IMR-90 (cell line): ENCODE data around the gene ARMC5. TPM values are rescaled to one million over a fixed set of nuclear protein-coding genes. Genes with fewer than 3 reads are reported as not detected.

Experiments used
- ATAC-seq: fragments of 200-7000 bp; cut with Tn5 transposase; 2 replicates; pipeline ENCODE4 v1.9.1; 2020; ENCODE audit warnings: low read depth, mild to moderate bottlenecking, moderate library complexity
- BruUV-seq: library from RNA; stranded (reverse); fragments of 400-500 nt; replicated peaks from 2 replicates; lab custom pipeline; 2021; lab: Mats Ljungman, UMichigan
- CTCF ChIA-PET: fragments of 300-600 bp; formaldehyde crosslinking; extraction: SDS; loops from one replicate; lab custom pipeline; 2021; ENCODE audit warnings: antibody characterized with exemption; lab: Yijun Ruan, JAX
- POLR2A ChIA-PET: fragments of 300-600 bp; sonication (Branson Sonifier 250); formaldehyde crosslinking; loops from one replicate; lab custom pipeline; 2022; ENCODE audit warnings: antibody characterized with exemption; ENCODE audit not compliant: unreplicated experiment; lab: Charles Lee
- DNase-seq: peaks from one replicate; pipeline ENCODE4 v3.0.0; 2013
- H2AFZ ChIP-seq: replicated peaks from 2 replicates; pipeline ENCODE3; 2013; ENCODE audit warnings: low read length, mild to moderate bottlenecking; ENCODE audit not compliant: poor library complexity
- H2AK5ac ChIP-seq: 2 replicates; pipeline ENCODE4 v1.6.1; 2013; ENCODE audit warnings: low read depth, low read length, inconsistent platforms
- H2AK9ac ChIP-seq: replicated peaks from 2 replicates; pipeline ENCODE3; 2013; ENCODE audit warnings: mild to moderate bottlenecking, low read depth, low read length, moderate library complexity; ENCODE audit not compliant: poor library complexity
- H2BK120ac ChIP-seq: 2 replicates; pipeline ENCODE4 v1.6.1; 2013; ENCODE audit warnings: low read depth, low read length, inconsistent platforms
- H2BK15ac ChIP-seq: 3 replicates; pipeline ENCODE4 v1.6.1; 2013; ENCODE audit warnings: low read depth, low read length, inconsistent platforms
- H2BK20ac ChIP-seq: 2 replicates; pipeline ENCODE4 v1.6.1; 2013; ENCODE audit warnings: low read depth, mild to moderate bottlenecking, inconsistent platforms, low read length, moderate library complexity
- H2BK5ac ChIP-seq: 2 replicates; pipeline ENCODE4 v1.6.1; 2013; ENCODE audit warnings: mild to moderate bottlenecking, low read depth, low read length, inconsistent platforms; ENCODE audit not compliant: poor library complexity, severe bottlenecking
- H3K14ac ChIP-seq: replicated peaks from 2 replicates; pipeline ENCODE4 v1.6.1; 2013; ENCODE audit warnings: low read depth, low read length, inconsistent platforms
- H3K18ac ChIP-seq: 2 replicates; pipeline ENCODE4 v1.6.1; 2013; ENCODE audit warnings: low read depth, low read length, control low read depth
- H3K23ac ChIP-seq: 2 replicates; pipeline ENCODE4 v1.6.1; 2013; ENCODE audit warnings: low read depth, low read length, inconsistent platforms
- H3K27ac ChIP-seq: 2 replicates; pipeline ENCODE4 v1.5.1; 2013; ENCODE audit warnings: mild to moderate bottlenecking, control low read depth, low read length; ENCODE audit not compliant: insufficient read depth
- H3K27me3 ChIP-seq: 2 replicates; pipeline ENCODE4 v1.6.1; 2013; ENCODE audit warnings: low read length; ENCODE audit not compliant: control insufficient read depth, insufficient read depth
- H3K36me3 ChIP-seq: 2 replicates; pipeline ENCODE4 v1.6.1; 2013; ENCODE audit warnings: low read length, mixed read lengths; ENCODE audit not compliant: control insufficient read depth, insufficient read depth
- H3K4ac ChIP-seq: 2 replicates; pipeline ENCODE4 v1.6.1; 2013; ENCODE audit warnings: low read depth, low read length, inconsistent platforms
- H3K4me1 ChIP-seq: 2 replicates; pipeline ENCODE4 v1.6.1; 2013; ENCODE audit warnings: low read length, mixed read lengths; ENCODE audit not compliant: control insufficient read depth, insufficient read depth
- H3K4me2 ChIP-seq: 2 replicates; pipeline ENCODE4 v1.6.1; 2013; ENCODE audit warnings: low read depth, mild to moderate bottlenecking, control low read depth, low read length, moderate library complexity
- H3K4me3 ChIP-seq: 2 replicates; pipeline ENCODE4 v1.5.1; 2013; ENCODE audit warnings: low read depth, mild to moderate bottlenecking, control low read depth, low read length, moderate library complexity; ENCODE audit not compliant: insufficient read depth
- H3K56ac ChIP-seq: 2 replicates; pipeline ENCODE4 v1.6.1; 2013; ENCODE audit warnings: low read length, inconsistent platforms; ENCODE audit not compliant: insufficient read depth; ENCODE audit errors: extremely low read depth
- H3K79me1 ChIP-seq, 2 experiments: 2 replicates each; pipeline ENCODE4 v1.6.1; 2013; ENCODE audit warnings: low read length in 2 of 2, inconsistent platforms in 1 of 2, low read depth in 1 of 2
- H3K9ac ChIP-seq: 2 replicates; pipeline ENCODE4 v1.6.1; 2013; ENCODE audit warnings: low read depth, low read length, control low read depth
- H3K9me1 ChIP-seq: 2 replicates; pipeline ENCODE4 v1.6.1; 2013; ENCODE audit warnings: low read length, inconsistent platforms; ENCODE audit not compliant: insufficient read depth
- H3K9me3 ChIP-seq: 2 replicates; pipeline ENCODE4 v1.6.1; 2013; ENCODE audit warnings: low read length; ENCODE audit not compliant: control insufficient read depth, insufficient read depth
- H4K20me1 ChIP-seq: 2 replicates; pipeline ENCODE4 v1.6.1; 2013; ENCODE audit warnings: low read length, inconsistent platforms; ENCODE audit not compliant: insufficient read depth
- H4K5ac ChIP-seq: 2 replicates; pipeline ENCODE4 v1.6.1; 2013; ENCODE audit warnings: mild to moderate bottlenecking, low read depth, low read length, control low read depth
- H4K8ac ChIP-seq, 2 experiments: 2 replicates each; pipeline ENCODE4 v1.6.1; 2013; ENCODE audit warnings: low read depth in 2 of 2, low read length in 2 of 2, control low read depth in 1 of 2, inconsistent platforms in 1 of 2
- H4K91ac ChIP-seq: 2 replicates; pipeline ENCODE4 v1.6.1; 2013; ENCODE audit warnings: low read depth, low read length, inconsistent platforms; ENCODE audit not compliant: insufficient read depth
- BHLHE40 ChIP-seq: fragments of 150-350 bp; IDR thresholded peaks from 2 replicates; pipeline ENCODE4 v1.6.1; 2016; ENCODE audit warnings: mild to moderate bottlenecking, low read depth, low read length
- CEBPB ChIP-seq: IDR thresholded peaks from 2 replicates; pipeline ENCODE4 v1.6.1; 2012; ENCODE audit warnings: low read depth, low read length, improper control_type of control experiment
- CHD1 ChIP-seq: IDR thresholded peaks from 2 replicates; pipeline ENCODE4 v1.6.1; 2012; ENCODE audit warnings: low read depth, low read length, improper control_type of control experiment
- CTCF ChIP-seq: conservative IDR thresholded peaks from 2 replicates; pipeline ENCODE4 v1.5.1; 2012; ENCODE audit warnings: mild to moderate bottlenecking, low read depth, low read length, improper control_type of control experiment
- FOS ChIP-seq: fragments of 150-350 bp; IDR thresholded peaks from 2 replicates; pipeline ENCODE4 v1.6.1; 2016; ENCODE audit warnings: low read depth, low read length
- MAFK ChIP-seq: IDR thresholded peaks from 2 replicates; pipeline ENCODE4 v1.6.1; 2012; ENCODE audit warnings: low read depth, low read length, improper control_type of control experiment
- MAZ ChIP-seq: IDR thresholded peaks from 2 replicates; pipeline ENCODE4 v1.6.1; 2012; ENCODE audit warnings: low read depth, mild to moderate bottlenecking, low read length, improper control_type of control experiment, moderate library complexity, borderline replicate concordance
- MXI1 ChIP-seq: IDR thresholded peaks from 2 replicates; pipeline ENCODE4 v1.6.1; 2012; ENCODE audit warnings: low read depth, mild to moderate bottlenecking, low read length, moderate library complexity, borderline replicate concordance
- NFE2L2 ChIP-seq: fragments of 150-350 bp; IDR thresholded peaks from 2 replicates; pipeline ENCODE4 v1.6.1; 2016; ENCODE audit warnings: low read depth, mild to moderate bottlenecking, low read length
- POLR2A ChIP-seq: IDR thresholded peaks from 2 replicates; pipeline ENCODE4 v1.6.1; 2012; ENCODE audit warnings: mild to moderate bottlenecking, low read depth, low read length
- RAD21 ChIP-seq: IDR thresholded peaks from 2 replicates; pipeline ENCODE4 v1.6.1; 2012; ENCODE audit warnings: low read length, improper control_type of control experiment
- RCOR1 ChIP-seq: IDR thresholded peaks from 2 replicates; pipeline ENCODE4 v1.6.1; 2012; ENCODE audit warnings: mild to moderate bottlenecking, low read length, improper control_type of control experiment; ENCODE audit not compliant: insufficient replicate concordance
- RFX5 ChIP-seq: IDR thresholded peaks from 2 replicates; pipeline ENCODE4 v1.8.0; 2012; ENCODE audit warnings: low read depth, mild to moderate bottlenecking, low read length, moderate library complexity
- SMC3 ChIP-seq: fragments of 150-350 bp; IDR thresholded peaks from 2 replicates; pipeline ENCODE4 v1.6.1; 2016; ENCODE audit warnings: low read depth, mild to moderate bottlenecking, antibody characterized with exemption, low read length, moderate library complexity
- WGBS, 2 experiments: methylation state at CpG; one replicate each; pipeline versions ENCODE4 v1.1.5 to v1.1.7; 2013; ENCODE audit warnings: missing lambda C conversion rate in 2 of 2; ENCODE audit not compliant: insufficient read length in 1 of 2; ENCODE audit errors: extremely low coverage in 2 of 2; 5-methylcytosine and 5-hydroxymethylcytosine counted together
- dilution Hi-C: fragments of 300-500 bp; cut with HindIII; formaldehyde crosslinking; loops from one replicate; pipeline ENCODE4 v1.14.3; 2018; ENCODE audit warnings: low sequenced_read_pairs; ENCODE audit not compliant: unreplicated experiment
- in situ Hi-C: fragments of 300-500 bp; cut with MboI; formaldehyde crosslinking; loops from 3 replicates; pipeline ENCODE4 v1.14.3; 2019; ENCODE audit warnings: low sequenced_read_pairs, inconsistent platforms, mixed read lengths
- intact Hi-C: fragments of 100-400 bp; cut with micrococcal nuclease; formaldehyde crosslinking; loops from 2 replicates; pipeline ENCODE4 v1.10.0; 2022
- polyA plus RNA-seq, 3 experiments: library from polyadenylated mRNA; depleted of rRNA; stranded (reverse); fragments of >200 nt; gene quantifications; 2 replicates each; pipeline ENCODE4 v1.2.3, GENCODE V29; 2012; ENCODE audit warnings: low replicate concordance in 1 of 3
- total RNA-seq: library from RNA; depleted of rRNA; stranded (reverse); fragments of >200 nt; gene quantifications from 2 replicates; pipeline ENCODE4 v1.2.3, GENCODE V29; 2012
- TF ChIP-seq, protein P1 (sequence below): fragments of 150-350 bp; IDR thresholded peaks from 2 replicates; pipeline ENCODE4 v1.6.1; 2016; ENCODE audit warnings: low read depth, mild to moderate bottlenecking, low read length, moderate library complexity, borderline replicate concordance
- TF ChIP-seq, protein P2 (sequence below): fragments of 150-350 bp; IDR thresholded peaks from 2 replicates; pipeline ENCODE4 v1.6.1; 2017; ENCODE audit warnings: mild to moderate bottlenecking, antibody characterized with exemption, low read length, low read depth

The ARMC5 gene
- total and polyA plus RNA-seq, 2 of the 4 experiments (the other 2 are of a cell fraction) = 2.3 to 7.5 TPM

DNA sequence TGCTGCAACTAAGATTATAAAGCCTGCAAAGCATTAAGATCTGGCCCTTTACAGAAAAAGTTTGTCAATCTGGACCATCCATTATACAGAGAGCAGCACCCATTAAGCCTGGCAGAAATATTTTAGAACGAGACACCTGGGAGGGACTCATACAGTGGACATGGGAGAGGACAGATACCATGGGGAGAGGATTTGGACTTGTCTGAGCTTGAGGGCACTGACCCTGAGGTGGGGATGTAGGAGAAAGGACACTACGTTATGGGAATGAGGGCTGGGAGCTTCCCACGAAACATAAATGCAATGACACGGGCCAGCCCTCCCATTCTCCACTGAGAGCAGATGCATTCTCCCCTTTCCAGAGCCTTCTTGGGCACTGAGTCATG lies 42.7 kb downstream of the ARMC5 start:
- ATAC-seq = peak; percentile 52
- no TSS peak for BruUV-seq
- in situ Hi-C loops = loop anchor here (10.0 to 25.0 kb wide), 2 partner anchors 57 to 210 kb away; partner anchors contain the start of gene ZNF843

More for the DNA sequence above, 42.7 kb downstream of the ARMC5 start:
- WGBS, 2 experiments = no CpG with 5 or more reads among the region's 4 CpGs
- Histone ChIP-seq H2BK15ac (no peak overlapping the region), H3K4me1 (peaks cover 7% of the 10 kb centered on the region), H3K9me3 (no peaks in the 10 kb centered on the region), H3K14ac (no peak overlapping the region), H2BK120ac (no peak overlapping the region), H3K79me1 (peaks cover 25 to 72% of the 10 kb centered on the region in 2 experiments), H4K91ac (no peak overlapping the region), H4K8ac (no peak overlapping the region), H4K5ac (no peak overlapping the region), H3K56ac (no peak overlapping the region), H2BK5ac (no peak overlapping the region), H4K20me1 (peaks cover 13% of the 10 kb centered on the region; the same call in 1 of the 2 replicates), H2AK5ac (no peak overlapping the region), H3K23ac (no peak overlapping the region), H3K4me2 (no peak overlapping the region), H3K36me3 (peaks cover 48% of the 10 kb centered on the region), H2AFZ (no peak overlapping the region), H2AK9ac (no peak overlapping the region), H3K9me1 (peaks cover 17% of the 10 kb centered on the region), H3K9ac (no peak overlapping the region), H2BK20ac (no peak overlapping the region), H3K27me3 (no peaks in the 10 kb centered on the region), H3K27ac (no peak overlapping the region), H3K4me3 (no peak overlapping the region), H3K18ac (no peak overlapping the region), H3K4ac (no peak overlapping the region)
- TF ChIP-seq RAD21 (no peak), CEBPB (no peak), NFE2L2 (no peak), RCOR1 (no peak), CHD1 (no peak), SMC3 (no peak), FOS (no peak), POLR2A (no peak), MAZ (no peak), RFX5 (no peak), MXI1 (no peak), MAFK (no peak), BHLHE40 (no peak), CTCF (no peak)
- TF ChIP-seq, protein P1, sequence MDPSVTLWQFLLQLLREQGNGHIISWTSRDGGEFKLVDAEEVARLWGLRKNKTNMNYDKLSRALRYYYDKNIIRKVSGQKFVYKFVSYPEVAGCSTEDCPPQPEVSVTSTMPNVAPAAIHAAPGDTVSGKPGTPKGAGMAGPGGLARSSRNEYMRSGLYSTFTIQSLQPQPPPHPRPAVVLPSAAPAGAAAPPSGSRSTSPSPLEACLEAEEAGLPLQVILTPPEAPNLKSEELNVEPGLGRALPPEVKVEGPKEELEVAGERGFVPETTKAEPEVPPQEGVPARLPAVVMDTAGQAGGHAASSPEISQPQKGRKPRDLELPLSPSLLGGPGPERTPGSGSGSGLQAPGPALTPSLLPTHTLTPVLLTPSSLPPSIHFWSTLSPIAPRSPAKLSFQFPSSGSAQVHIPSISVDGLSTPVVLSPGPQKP = no peak
- TF ChIP-seq, protein P2, sequence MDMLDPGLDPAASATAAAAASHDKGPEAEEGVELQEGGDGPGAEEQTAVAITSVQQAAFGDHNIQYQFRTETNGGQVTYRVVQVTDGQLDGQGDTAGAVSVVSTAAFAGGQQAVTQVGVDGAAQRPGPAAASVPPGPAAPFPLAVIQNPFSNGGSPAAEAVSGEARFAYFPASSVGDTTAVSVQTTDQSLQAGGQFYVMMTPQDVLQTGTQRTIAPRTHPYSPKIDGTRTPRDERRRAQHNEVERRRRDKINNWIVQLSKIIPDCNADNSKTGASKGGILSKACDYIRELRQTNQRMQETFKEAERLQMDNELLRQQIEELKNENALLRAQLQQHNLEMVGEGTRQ = no peak
- POLR2A ChIA-PET = no interaction called here
- intact Hi-C loops (loop anchor here (10.0 kb wide), 1 partner anchor 57 kb away; the partner anchor contains the start of gene ZNF843), dilution Hi-C loops (no loop called here)
- CTCF ChIA-PET = no interaction called here
- DNase-seq = no peak
